Stimulated activated naive CD8-positive, alpha-beta T cell treated with anti-CD3 and anti-CD28 coated beads, Interleukin-15, Interleukin-2, amounts not matched to agents 100 U/mL and 50 U/mL, for 24 hours (primary cell): ENCODE measurements around the gene RPS19BP1.
"Not testable (repeated sequence)": the region's sequence is repeated elsewhere in the genome, so short reads cannot be mapped to it uniquely, and the experiment has no call there.

Experiments used
- ATAC-seq: fragments of 150-1000 bp; cut with Tn5 transposase; one replicate; pipeline ENCODE4 v1.10.0; 2021
- DNase-seq: peaks from one replicate; pipeline ENCODE4 v3.0.0; 2021

The RPS19BP1 gene

DNA sequence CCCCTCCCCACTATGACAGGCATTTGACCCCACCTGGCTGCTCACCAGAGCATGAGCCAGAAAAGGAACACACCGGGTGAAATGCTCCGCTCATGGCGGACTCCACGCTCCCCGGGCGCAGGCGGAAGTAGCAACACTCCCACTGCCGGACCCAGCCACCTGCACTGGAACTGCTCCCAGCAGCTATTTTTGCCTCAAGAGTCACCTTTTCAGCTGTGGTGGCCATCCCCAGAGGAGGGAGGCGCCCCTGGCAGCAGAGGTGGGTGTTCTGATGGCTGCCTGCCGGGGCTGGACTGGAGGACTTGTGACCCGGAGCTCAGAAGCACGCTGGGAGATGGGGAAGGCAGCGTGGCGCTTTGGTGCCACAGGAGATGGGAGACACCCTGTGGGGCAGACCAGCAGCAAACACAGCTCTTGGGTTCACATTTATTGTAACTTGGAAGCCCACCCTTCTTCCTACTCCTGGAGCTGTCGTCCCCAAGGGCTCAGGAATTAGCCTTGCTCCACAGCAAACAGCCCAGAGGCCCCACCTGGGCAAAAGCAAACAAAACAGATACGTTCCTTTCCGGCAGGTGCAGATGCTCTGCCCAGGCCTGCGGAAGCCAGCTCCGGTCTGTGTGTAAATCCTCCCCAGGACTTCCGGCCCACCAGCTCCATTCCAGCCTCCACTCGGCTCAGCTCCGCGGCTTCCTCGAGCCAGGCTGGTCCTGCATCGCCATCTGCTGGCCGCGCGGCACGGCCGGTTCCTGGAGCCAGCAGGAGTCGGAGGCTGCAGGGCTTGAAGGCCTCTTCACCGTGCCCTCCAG, 3.7 kb downstream of the RPS19BP1 start:
- ATAC-seq (peak; percentile 38), DNase-seq (peak; percentile 93)

DNA sequence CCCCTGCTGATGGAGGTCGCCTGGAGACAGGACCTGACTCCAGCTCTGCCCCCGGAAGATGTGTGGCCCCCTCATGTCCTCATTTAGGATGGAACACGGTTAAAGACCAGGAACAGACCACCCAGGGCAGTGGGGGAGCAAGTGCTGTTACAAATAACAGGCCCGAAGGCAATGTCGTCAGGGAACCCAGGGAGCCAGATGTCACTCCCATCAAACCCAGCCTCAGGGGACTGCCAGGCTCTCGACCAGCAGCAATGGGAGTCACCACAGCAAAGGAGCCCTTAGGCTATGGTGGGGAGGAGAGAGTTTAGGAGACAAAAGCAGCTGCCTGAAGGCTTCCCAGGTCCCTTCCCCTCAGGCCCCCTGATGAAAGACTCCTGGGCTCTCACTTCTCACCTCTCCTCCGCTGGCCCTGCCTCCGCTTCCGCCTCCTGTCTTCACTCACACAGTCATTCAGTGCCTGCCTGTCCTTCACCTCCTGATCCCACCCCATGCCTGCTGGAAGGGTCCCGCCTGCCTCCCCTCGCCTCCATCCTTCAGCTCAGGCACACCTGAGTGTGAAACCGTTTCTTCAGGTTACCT, 4.4 kb downstream of the RPS19BP1 start:
- ATAC-seq (no peak), DNase-seq (no peak)

DNA sequence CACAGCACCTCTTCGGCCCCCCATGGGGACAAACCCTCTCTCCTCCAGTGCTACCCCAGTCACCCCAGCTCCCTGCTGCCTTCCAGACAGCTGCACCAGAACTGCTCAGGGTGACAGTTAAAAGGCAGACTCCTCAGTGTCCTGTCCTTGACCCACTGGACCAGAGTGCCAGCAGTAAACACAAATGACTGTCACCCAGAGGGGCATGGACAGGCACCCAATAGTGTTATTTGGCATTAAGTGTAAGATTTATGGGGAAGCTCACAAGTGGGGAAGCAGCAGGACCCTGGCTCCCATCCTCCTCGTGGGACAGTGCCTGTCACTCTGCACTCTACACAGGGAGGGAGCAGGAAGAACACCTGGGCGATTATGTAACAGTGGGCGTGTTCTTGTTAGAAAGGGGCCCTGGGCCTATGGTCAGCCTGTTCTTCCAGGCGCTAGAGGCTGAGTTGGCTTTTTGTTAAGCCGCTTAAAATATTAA, 5.0 kb downstream of the RPS19BP1 start:
- no peak for DNase-seq
- no peak for ATAC-seq

DNA sequence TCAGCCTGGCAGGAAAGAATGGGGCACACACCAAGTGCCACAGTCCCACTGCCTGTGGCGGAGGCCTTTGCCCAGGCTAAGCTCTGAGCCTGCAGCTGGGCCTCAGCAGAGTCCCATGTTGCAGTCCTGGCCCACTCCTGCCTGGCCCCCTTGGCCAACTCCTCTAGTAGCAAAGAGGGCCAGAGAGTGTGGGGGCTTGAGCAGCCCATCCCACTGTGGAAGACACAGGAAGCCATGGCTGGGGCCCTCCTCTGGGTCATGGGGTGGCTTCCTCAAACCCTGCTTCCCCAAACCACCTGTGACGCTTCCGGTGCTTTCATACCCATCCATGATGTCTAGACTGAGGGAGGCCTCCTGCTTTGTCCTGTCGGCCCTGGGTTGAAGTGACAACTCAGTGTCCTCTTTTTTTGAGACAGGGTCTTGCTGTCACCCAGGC, 5.8 kb downstream of the RPS19BP1 start:
- ATAC-seq: peak; percentile 31

DNA sequence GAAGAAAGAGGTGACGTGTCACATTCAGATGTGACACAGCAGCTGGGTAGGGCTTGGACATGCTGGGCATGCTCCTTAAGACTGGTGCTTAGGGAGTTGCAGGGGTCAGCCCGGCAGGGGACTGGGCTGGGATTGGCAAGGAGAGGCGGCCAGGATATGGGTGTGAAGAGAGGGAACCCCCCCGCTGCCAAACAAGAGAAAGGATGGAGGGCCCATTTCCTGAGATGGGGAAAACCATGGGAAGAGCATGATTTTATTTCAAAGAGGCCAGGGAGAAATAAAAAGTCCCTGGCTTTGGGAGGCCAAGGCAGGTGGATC, 6.9 kb downstream of the RPS19BP1 start:
- no peak for DNase-seq
- no peak for ATAC-seq

More for the DNA sequence above, 5.8 kb downstream of the RPS19BP1 start:
- peak; percentile 38 for DNase-seq

DNA sequence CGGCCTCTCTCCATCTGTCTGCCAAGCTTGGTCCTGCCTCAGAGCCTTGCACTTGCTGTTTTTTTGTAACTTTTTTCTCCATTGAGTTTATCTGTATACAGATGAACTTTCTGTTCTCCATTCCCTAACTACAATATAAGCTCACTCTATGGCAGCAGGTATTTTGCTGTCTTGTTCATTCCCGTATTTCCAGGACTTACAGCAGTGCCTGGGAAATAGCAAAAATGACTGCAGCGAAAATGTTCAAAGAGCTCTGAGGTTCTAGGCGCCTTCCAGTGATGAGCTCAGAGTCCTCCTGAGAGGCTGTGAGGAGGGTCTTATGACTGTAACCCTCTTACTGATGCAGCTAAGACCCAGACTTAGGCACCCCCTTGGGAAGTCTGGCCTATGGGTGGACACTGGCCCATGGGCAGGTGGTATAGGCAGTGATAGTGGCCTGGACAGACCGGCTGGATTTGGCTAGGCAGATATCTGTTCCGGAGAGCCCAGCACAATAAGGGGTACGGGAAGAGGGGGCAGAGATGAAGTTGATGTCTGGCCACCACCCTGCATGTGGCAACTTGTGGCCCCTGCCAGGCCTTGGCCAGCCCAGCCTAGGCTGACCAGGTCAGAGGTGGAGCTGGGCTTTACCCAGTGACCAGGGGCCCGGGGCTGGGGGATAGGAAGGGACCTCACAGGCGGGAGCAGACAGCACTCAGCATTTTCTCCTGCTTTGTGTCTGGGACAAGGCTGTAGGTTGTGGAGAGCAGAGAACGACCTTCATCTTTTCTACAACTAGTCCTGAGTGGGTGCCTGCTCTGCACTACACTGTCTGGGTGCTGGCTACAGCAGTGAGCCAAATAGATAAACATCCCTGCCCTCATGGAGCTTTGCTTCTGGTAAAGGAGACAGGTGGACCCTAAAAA, 7.5 kb downstream of the RPS19BP1 start:
- DNase-seq (no peak), ATAC-seq (no peak)

DNA sequence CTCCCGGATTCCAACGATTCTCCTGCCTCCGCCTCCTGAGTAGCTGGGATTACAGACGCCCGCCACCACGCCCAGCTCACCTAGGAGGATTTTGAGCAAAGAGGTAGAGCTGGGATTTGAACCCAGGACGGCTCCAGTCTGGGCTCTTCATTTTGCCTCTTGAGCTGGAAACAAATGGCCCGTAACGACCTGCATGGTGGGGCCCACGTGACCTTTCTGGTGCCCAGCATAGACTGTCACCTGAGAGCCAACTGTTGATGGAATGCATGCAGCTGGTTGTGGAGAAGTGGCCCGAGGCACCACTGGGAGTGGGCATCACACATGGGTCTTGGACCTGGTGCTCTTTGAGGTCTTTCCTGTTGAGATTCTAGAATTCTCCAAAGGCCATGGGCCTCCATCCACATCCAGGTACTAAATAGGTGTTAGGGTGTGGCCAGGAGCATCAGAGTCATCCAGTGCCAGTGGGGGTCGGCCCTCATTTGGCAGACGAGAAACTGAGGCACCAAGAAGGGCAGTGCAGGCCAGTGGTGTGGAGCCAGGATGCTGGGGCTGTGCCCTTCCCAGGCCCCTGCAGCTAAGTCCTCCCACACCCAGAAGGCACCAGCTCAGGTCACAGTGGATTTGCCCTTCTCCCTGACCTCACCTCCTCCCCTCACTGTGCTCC, 8.3 kb downstream of the RPS19BP1 start:
- DNase-seq (no peak), ATAC-seq (no peak)

DNA sequence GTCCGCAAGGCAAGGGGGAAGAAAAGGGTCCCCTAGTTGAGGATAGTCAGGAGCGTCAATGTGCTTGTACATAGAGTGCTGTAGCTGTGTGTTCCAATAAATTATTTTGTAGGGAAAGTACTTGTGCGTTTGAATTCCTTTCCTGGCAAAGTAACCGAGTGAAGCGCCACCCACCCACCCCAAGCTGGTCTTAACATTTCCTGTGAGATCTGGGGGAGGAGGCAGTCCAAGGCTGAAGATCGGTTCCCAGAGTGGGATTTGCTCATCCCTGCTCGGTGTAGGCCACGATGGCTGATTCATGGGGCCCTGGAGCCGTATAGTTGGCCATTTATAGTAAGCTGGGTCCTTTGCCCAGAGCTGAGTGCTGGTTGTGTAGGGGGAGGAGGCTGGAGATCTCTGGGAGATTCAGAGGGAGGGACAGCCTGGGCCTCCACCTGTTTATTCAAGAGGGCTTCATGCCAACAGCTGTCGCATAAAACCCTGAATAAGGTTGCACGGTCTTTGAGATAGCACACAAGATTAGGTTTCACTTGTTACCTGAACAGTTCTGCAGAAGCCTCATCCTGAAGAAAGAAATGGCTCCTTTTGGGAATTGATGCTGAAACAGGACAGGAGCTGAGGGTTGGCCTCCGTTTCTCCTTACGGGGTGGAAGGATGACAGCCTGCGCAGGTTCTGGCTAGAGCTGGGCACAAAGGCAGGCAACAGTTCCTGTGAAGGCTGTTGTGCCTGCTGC, 9.8 kb downstream of the RPS19BP1 start:
- no peak for ATAC-seq
- peak; percentile 46 for DNase-seq

DNA sequence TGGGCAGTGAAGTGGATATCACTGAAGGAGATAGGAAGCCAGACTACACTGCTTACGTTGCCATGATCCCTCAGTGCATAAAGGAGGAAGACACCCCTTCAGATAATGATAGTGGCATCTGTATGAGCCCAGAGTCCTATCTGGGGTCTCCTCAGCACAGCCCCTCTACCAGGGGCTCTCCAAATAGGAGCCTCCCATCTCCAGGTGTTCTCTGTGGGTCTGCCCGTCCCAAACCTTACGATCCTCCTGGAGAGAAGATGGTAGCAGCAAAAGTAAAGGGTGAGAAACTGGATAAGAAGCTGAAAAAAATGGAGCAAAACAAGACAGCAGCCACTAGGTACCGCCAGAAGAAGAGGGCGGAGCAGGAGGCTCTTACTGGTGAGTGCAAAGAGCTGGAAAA, 10.5 kb downstream of the RPS19BP1 start:
- ATAC-seq, DNase-seq: not testable (repeated sequence)

DNA sequence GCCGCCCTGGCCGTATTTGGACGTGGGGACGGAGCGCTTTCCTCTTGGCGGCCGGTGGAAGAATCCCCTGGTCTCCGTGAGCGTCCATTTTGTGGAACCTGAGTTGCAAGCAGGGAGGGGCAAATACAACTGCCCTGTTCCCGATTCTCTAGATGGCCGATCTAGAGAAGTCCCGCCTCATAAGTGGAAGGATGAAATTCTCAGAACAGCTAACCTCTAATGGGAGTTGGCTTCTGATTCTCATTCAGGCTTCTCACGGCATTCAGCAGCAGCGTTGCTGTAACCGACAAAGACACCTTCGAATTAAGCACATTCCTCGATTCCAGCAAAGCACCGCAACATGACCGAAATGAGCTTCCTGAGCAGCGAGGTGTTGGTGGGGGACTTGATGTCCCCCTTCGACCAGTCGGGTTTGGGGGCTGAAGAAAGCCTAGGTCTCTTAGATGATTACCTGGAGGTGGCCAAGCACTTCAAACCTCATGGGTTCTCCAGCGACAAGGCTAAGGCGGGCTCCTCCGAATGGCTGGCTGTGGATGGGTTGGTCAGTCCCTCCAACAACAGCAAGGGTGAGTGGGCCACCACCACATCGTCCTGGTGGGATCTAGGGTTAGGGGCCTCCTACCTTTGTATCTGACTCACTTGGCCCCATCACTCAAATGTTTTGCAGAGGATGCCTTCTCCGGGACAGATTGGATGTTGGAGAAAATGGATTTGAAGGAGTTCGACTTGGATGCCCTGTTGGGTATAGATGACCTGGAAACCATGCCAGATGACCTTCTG, 11.3 kb downstream of the RPS19BP1 start:
- not testable (repeated sequence) for ATAC-seq
- DNase-seq: peak; percentile 23

DNA sequence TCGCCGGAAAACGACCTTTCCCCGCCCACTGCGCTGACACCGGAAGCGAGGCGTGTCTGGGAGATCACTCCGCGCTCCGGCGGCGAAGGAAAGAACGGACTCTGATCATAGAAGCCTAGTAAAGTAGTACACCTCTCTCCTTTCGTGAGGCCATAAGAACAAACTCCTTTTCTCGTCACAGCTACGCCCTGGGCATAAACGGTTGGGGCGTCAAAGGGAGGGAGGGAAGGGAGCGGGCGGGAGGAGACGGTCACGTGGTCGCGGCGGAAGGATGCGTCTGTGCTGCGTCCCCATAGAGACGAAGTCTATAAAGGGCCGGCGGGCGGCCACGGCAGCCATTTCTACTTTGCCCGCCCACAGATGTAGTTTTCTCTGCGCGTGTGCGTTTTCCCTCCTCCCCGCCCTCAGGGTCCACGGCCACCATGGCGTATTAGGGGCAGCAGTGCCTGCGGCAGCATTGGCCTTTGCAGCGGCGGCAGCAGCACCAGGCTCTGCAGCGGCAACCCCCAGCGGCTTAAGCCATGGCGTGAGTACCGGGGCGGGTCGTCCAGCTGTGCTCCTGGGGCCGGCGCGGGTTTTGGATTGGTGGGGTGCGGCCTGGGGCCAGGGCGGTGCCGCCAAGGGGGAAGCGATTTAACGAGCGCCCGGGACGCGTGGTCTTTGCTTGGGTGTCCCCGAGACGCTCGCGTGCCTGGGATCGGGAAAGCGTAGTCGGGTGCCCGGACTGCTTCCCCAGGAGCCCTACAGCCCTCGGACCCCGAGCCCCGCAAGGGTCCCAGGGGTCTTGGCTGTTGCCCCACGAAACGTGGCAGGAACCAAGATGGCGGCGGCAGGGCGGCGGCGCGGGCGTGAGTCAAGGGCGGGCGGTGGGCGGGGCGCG, 12.1 kb downstream of the RPS19BP1 start, which contains the start of gene ATF4:
ATF4 (plus strand) TSS at position 337 of the 880 bp plus-strand sequence. CDS start 884 bp downstream, outside the sequence.
- DNase-seq (peak; percentile 92), ATAC-seq (peak; percentile 16)

DNA sequence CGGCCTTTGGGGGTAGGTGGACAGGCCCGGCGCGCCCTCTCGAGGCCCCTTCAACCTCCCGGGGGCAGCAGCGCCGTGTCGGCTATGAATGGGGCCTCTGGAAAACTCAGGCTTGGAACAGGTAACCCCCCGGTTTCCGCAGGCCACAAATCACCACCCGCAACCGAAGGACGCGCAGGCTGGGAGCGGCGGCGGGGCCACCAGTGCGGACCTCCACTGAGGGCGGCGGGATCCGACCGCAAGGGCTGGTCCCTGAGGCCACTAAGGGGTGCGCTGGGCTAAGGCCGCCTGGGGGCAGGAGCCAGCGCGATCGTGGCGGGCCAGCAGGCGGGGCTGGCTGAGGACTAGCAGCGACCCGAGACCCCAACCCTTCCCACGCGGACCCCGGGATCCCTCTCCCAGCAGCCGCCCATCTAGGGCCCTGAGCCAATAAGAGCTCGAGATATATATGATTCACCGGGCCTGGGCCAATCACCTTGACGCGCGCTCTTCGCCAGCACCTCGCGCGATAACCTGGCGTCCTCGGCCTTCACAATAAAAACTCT, 12.8 kb downstream of the RPS19BP1 start:
- ATAC-seq (peak; percentile 93), DNase-seq (peak; percentile 95)

DNA sequence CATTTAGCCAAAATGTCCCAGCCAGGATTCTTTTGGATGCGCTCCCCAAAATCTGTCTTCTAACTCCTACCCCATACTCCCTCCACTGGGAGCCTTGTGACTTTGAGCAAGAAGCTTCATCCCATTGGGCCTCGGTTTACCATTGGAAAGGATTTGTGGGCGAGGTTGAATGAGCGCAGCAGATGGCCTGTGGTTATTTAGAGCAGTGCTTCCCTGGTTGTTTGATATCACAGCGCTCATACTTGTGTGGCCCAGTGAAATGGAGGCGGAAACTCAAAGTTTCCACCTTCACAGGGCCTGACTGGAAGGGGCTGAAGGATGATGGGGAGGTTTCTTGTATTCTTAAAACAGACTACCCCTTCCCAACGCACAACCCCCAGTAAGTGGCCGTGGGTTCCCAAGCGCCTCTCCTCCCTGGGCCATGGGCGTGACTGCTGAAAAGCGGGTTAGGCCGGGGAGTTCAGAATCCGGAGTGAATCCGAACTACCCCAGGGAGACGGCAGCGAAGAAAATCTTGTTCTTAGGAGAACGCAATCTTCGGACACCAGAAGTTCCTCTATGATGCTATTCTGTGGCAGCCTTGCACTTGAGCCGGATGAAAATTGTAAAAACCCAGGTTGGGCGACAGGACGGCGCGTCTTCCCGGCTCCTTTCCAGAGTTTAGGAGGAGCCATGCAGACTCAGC, 13.4 kb downstream of the RPS19BP1 start:
- no peak for ATAC-seq
- no peak for DNase-seq

DNA sequence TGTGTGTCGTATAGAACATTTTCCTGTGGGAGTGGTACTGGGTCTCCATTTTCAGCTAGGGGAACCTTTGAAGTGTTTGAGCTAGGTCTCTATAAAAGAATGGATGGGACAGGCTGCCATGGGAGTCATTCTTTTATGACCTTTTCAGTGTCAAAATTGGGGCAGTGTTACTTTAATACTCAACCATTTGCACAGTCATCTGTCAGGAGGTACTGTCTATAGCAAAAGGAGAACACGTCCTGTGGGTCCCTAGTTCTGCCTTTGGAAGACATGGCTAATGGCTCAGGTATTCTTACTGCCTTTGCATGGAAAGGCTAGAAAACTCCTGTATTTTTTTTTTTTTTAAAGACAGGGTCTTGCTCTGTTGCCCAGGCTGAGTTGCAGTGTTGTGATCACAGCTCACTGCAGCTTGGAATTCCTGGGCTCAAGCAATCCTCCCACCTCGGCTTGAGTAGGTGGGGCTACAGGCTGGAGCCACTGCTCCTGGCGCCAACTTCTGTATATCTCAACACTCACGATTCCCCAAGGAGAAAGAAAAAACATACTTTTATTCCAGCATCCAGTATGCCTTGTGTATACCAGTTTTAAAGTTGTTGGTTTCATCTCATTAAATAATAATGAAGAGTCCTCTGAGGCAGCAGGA, 14.3 kb downstream of the RPS19BP1 start:
- DNase-seq (no peak), ATAC-seq (no peak)

DNA sequence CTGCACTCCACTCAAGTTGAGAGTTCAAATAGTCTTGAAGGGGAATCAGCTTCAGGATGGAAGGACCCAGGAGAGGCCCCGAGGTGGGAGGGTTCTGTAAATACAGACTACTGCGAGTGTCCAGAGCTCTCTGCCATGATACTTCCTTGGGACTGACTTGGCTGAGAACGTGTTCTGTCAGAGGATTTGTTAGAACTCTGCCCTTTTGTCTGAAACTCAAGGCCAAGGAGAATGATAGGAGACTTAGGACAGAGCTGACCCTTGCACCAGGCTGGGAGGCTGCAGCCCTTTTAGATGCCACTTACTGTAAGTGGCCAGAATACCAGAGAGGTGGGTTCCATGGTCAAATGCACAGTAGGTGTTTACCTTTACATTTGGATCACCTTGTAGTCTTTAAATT, 15.1 kb downstream of the RPS19BP1 start:
- DNase-seq (no peak), ATAC-seq (no peak)

DNA sequence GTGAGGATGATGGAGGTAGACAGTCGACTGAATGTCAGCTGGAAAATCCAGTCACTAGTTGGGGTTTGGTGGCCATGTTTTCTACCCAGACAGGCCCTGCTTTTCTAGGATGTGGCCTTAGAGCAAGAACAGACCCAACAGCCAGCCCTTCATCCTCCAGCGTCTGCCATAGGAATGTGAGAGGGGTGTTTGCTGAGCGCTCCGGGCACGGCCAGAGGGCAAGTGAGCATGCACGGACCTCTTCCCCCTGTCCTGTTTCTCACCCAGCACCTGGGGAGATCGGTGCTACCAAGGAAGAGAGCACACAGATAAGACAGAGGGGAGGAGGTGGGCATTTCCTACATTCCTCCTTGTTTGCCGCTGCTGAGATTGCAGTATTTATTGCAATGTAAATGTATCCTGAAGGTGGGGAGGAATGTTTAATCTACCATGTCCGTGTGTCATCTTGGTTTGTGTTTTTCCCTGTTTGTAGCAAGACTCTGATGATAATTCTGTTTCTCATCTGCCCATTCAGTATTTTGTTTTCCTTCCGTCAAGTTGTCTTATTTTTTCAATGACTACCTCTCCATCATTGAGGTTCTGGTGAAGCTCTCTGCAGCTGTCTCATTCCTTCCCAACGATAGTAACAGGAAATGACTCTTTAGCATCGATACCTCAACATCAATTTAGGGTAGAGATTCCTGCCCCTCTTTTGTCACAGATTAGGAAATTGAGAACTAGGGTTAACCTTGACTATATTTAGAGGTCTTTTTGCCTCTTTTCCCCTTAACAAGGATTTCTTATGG, 17.1 kb downstream of the RPS19BP1 start:
- no peak for ATAC-seq
- DNase-seq: no peak

DNA sequence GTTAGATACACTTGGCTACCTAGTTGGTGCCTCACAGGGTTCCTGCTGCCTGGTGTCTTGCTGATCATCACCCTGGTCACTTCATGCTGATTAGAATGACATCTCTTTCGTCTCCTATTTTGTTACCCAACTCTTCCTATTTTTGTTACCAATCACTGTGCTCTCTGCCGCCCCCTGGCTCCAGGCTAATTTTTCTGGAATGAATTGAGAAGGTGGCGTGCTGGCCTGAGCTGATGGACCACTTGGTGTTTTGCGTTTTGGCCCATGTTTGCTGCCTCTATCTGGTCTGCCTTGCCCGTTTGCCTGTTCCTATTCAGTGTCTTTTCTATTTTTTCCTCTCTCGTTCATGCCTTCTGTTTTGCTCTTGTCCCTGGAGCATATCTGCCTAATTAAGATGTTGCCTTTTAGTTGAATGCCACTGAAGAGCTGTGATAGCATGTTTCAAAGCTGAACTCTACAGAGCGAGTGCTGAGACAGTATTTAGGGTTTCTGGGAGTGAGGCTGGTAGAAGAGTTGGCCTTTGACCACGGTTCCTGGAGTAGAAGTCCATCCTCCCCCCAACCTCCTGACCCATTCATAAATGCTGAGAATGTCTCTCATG, 18.1 kb downstream of the RPS19BP1 start:
- ATAC-seq (no peak), DNase-seq (peak; percentile 68)
